Measurements from ENCODE around the gene BCAR3.

The BCAR3 gene

DNA sequence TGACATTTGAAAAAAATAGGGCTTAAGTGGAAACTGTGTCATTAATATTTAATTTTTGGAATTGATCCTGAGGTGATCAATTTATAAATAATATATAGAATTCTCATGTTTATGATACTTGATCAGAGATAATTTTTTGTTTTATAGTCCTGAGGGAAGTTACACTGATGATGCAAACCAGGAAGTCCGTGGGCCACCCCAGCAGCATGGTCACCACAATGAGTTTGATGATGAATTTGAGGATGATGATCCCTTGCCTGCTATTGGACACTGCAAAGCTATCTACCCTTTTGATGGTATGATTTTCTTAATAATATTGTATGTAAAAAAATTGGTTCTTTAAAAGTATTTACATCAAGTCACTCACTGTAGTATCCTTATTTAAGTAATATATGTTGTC lies 132.5 kb downstream of the BCAR3 start:
- DNase-seq (ENCODE audit: low spot score): no peak

DNA sequence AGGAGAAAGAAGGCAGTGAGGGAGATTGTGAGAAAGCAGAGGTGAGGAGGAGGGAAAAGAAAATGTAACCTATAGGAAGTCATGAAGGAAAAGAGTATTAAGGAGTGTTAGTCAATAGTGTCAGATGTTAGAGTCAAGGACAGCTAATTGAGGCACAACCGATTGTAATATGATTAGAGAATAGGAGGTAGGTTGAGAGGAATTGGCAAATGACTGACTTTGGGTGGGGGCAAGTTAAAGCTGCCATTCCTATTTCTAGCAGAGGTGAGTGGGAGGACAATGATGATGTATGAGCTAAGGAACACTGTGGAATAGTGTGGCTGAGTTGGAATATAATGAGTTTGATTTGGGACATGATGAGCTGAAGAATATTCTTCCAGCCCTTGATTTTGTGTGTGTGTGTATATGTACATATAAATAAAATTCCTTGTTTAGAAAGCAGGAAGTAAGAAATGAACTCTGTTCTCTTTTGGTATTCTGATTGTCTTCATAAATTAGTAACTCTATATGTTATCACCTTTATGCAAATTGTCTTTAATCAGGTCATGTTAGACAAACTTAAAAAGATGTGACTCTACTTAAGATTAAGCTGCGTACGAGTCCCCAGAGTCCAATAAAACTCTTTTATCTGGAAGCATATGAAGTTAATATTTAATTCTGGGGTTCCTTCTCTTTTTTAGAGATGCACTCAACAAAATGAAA lies 135.3 kb downstream of the BCAR3 start:
- DNase-seq (ENCODE audit: low spot score): peak; percentile 80

DNA sequence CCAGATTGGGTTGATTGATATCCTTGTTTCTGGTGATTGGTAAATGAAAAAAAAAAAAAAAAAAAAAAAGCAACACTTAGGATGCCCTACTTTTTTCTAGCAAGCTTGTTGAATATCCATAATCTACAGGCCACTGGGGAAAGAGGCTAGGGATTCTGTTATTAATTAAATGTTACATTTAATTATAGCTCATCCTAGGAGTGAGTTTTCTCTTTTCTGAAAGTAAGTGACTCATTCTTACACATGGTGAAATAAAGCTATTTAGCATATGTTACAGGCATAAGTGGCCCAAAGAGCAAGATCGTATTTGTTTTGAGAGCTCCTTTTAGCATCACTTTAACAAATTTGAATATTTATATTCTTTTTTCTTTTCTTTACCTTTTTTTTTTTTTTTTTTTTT lies 139.2 kb downstream of the BCAR3 start:
- DNase-seq (ENCODE audit: low spot score): no peak

DNA sequence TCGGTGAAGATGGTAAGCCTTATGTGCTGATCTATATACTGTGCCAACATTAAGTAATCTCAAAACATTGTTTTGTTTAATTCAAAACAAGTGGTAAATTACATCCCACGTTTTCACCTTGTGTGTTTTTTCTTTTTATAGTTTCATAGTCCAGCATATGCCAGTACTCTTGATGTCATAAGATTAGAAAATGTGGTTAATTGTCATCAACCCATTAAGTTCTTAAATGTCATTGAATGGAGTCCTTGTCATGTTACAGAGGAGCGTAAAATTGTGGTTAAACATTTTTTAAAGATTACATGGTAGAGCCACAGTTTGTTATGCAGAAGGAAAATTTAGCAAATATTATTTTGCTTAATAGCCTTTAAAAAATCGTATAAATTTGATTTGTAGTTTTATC lies 140.6 kb downstream of the BCAR3 start:
- no peak for DNase-seq (ENCODE audit: low spot score)

DNA sequence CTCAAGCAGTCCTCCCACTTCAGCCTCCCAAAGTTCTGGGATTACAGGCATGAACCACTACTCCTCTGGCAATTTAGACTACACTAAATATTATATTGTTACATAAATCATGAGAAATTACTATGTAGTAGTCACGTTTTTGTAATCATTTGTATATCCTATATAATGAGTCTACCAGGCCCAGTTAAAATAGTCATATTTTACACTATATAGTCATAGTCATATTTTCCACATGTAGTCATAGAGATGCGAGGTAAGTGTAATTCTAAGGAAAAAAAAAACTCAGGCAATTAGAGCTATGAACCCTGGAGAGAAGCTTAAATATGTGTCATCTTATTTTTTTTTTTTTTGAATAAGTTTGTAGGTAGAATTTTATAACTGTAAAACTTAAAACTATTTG lies 143.7 kb downstream of the BCAR3 start:
- no peak for DNase-seq (ENCODE audit: low spot score)

DNA sequence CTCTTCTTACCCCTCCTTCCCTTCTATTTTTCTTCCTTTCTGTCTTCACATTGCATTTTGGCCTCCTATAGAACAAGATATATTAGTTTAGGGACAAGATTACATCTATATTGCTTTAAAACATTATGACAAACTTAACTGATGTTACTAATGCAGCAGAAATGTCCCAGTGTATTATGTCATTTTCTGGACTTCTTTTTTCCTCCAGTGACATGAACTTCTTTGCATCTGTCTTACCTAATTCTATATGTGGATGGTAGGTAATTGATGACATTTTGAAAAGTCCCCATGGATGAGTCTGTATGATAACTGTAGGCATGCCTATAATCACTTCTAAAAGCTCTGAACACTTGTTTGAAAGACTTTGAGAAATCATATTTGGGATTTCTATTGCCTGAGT lies 144.2 kb downstream of the BCAR3 start:
- DNase-seq (ENCODE audit: low spot score): no peak

DNA sequence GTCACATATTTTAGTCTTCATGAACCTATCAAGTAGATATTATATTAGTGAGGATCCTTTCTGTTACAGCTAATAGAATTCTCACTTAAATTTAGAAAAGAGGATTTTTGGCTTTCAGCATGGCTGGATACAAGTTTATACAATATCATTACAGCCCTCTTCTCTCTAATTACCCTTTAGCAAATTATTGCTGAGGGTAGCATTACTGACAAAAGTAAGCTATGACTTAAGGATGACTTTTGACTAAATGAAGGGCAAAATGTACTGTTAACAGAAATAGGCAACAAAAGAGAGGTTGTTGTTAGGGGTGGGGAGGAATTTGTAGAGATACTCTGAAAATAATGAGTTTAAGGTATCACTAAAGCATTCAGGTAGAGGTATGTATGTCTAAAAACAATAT lies 148.0 kb downstream of the BCAR3 start:
- no peak for DNase-seq (ENCODE audit: low spot score)

DNA sequence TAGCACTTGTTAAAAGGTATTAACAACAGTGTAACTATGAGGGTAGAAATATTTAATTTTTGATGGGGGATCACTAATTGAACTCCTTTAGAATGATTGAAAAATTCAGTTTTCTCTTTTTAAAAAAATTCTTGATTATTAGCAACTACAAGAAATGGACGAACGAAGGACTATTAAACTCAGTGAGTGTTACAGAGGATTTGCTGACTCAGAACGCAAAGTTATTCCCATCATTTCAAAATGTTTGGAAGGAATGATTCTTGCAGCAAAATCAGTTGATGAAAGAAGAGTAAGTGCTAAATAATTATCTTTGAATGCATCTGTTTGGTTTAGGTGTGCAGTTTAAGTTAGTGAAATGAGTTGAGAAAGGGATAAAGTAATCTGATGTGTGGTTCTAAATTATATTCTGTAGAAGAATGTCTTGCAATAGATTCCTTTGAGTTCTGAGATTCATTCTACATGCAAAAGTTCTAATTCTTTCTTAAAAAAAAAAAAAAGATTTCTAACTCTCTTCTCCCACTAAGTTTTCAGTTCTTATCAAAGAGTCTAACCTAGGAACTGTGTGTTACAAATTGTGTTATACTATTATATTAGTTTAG lies 148.8 kb downstream of the BCAR3 start:
- no peak for DNase-seq (ENCODE audit: low spot score)

DNA sequence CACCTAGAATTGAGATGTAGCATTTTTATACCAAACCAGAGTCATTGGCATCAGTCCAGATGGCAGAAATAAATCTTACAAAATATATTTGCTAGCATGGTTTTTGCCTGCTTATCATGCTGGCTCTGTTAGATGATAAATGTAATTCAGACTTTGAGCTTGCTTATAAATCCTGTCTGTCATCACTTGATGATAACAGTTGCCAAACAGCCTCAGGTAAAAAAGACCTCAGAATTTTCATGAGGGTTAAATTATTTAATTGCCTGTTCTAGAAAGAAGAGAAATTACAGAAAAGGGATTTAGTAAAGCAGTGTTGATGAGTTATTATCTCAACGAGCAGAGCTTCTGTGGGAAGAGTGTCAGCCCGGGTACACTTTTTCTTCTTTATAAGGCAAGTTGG lies 150.4 kb downstream of the BCAR3 start:
- DNase-seq (ENCODE audit: low spot score): no peak

DNA sequence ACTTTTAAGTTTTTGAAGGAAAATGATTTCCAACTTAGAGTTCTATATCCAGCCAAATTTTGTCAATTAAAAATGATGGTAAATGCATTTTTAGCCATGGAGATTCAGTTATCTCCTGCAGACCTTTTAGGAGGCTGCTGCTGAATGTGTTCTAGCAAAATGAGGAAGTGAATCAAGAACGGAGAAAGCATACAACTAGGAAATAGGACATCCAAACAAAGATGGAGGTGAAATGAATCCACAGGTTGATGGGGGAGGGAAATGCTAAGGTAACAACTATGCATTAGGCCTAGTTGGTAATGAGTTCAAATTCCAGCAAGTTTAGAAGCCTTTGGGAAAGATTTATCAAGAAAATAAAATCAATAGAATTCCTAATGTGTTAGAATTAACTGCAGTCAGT lies 153.2 kb downstream of the BCAR3 start:
- no peak for DNase-seq (ENCODE audit: low spot score)

DNA sequence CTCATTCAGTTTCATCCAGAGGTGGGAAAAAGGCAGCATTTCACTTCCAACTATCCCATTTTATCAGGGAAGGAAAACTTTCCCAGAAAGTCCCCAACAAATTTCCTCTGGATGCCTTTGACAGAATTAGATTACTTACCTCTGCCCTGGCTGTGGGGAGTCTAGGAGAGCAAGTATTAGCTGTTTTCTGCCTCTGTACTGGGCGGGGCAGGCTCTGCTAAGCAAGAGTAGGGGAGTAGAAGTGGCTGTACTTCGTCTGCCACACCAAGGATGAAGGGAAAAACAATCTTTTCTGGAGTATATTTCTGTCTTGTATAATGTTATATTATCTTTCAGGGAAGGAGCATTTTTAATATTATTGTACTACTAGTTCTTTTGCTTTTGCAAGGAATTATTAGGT lies 155.2 kb downstream of the BCAR3 start:
- no peak for DNase-seq (ENCODE audit: low spot score)

DNA sequence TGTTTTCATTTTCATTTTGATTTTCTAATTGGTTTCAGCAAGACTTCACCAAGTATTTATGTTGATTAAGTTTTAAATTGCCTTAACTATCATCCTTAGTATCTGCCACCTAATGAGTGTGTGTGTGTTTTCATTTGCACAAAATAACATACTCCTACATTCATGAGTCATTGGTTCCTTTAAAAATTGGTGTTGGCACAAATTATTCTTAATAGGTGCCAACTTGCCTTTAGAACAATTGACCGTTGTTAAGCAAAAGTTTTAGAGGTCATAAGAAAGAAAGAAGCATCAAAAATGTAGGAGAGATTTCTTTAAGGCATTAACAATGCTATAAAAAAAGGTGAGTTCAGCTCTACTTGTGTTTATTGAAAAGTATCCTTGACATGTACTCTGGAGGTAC lies 156.2 kb downstream of the BCAR3 start:
- no peak for DNase-seq (ENCODE audit: low spot score)

DNA sequence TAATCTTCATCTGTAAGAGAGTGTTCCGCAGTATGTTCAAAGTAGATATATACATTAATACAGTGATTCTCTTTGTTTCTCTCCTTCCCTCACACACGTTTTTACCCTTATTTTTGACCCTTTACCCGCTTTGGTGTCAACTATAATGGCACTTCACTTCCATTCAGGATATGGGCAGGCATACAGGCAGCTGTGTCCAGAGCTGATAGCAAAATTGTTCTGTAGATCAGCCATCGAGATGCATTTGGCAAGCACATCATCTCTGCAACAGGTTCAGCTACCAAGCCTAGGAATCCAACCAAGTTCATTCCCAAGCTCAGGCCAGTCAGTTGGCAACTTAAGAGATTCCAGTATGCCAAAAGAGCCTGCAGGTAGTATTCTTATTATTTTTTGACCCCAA lies 158.9 kb downstream of the BCAR3 start:
- DNase-seq (ENCODE audit: low spot score): no peak

DNA sequence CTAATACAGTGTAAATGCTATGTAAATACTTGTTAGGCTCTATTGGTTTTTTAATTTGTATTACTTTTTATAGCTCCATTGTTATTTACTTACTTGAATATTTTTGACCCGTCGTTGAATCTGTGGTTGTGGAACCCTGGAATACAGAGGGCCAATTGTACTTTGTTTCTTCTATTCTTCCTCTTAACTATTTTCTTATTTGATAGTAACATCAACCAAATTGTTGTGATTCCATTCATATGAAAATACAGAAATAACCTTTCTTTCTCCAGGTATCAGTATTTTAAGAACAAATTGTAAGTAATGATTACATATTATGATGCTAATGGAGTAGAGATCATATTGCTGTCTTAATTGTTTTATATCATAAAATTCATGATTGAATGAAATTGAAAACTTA lies 160.0 kb downstream of the BCAR3 start:
- DNase-seq (ENCODE audit: low spot score): no peak

DNA sequence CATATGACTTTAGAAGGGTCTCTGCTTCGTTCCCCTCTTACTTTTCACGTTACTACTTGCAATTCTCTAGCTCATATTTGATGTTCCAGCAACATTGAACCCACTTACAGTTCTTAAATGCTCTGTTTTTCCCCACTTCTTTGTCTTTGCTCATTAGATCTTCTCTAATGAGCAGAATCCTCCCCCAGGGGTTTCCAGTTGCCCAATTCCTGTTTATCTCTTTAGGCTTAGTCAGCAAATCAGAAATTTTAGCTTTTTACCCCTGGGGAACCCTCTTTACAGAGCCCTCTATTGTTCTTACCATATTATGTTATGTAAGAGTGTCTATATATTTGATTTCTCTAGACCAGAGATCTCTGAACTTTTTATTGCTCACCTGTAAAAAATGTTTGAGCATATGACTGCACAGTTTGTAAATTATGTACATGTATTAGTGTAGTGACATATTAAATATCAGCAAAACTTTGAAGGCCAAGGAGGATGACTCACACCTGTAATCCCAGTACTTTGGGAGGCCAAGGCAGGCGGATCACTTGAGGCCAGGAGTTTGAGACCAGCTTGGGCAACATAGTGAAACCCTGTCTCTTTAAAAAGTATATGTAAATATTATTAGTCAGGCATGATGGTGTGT lies 162.3 kb downstream of the BCAR3 start:
- no peak for DNase-seq (ENCODE audit: low spot score)

DNA sequence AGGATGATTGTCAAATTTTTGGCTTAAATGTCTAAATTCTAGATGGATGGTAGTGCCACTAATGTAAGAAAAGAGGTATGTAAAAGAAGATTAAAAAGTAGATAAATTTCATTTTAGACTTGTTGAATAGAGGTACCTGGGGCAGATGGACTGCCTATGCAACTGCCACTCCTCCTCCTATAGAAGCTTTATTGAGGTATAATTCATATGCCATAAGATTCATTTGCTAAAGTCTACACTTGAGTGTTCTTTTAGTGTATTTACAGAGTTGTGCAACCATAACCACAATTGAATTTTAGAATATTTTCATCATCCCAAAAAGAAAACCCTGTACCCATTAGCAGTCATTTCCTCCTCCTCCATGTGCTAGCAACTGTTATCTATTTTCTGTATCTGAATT lies 163.1 kb downstream of the BCAR3 start:
- no peak for DNase-seq (ENCODE audit: low spot score)

DNA sequence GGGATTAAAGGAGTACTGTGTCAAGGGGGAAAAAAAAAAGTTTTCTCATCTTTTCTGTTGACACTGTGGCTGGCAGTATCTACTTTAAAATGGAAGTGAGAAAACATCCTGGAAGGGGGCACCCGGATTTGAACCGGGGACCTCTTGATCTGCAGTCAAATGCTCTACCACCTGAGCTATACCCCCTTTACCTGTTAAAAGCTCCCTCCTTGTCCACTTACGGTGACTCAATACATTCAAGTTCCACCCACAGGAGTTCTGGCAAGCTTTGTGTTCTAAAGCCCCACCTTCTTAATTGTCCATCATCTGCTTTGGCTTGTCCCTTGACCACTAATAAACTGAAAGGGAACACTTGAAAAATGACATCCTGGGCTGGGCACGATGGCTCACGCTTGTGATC lies 165.5 kb downstream of the BCAR3 start:
- DNase-seq (ENCODE audit: low spot score): no peak

All from putamen (tissue), 1 donor.